CD4-positive, alpha-beta memory T cell (primary cell): Measurements from ENCODE around the gene YIF1B. TPM values are rescaled to one million over a fixed set of nuclear protein-coding genes. Genes with fewer than 3 reads are reported as not detected.

Experiments used
- CTCF ChIA-PET: fragments of 350-600 bp; sonication (Branson Sonifier 250); formaldehyde crosslinking; loops from one replicate; lab custom pipeline; 2021; ENCODE audit warnings: inconsistent platforms; ENCODE audit not compliant: partially characterized antibody; lab: Charles Lee
- POLR2A ChIA-PET: fragments of 350-600 bp; sonication (Branson Sonifier 250); formaldehyde crosslinking; loops from one replicate; lab custom pipeline; 2021; ENCODE audit not compliant: partially characterized antibody; lab: Charles Lee
- DNase-seq, 5 donors: peaks; one replicate each; pipeline versions ENCODE4 v3.0.0 to v3.0.0-alpha.2; 2020 to 2022; ENCODE audit warnings: mixed read lengths in 1 of 5
- H3K27ac ChIP-seq: one replicate; pipeline ENCODE4 v1.7.0; 2013; ENCODE audit warnings: low read depth, low read length
- H3K27me3 ChIP-seq: 2 replicates; pipeline ENCODE4 v1.7.0; 2013; ENCODE audit warnings: mild to moderate bottlenecking, low read length, moderate library complexity; ENCODE audit not compliant: insufficient read depth
- H3K36me3 ChIP-seq: 2 replicates; pipeline ENCODE4 v1.7.0; 2013; ENCODE audit warnings: mild to moderate bottlenecking, low read length, moderate library complexity; ENCODE audit not compliant: insufficient read depth
- H3K4me1 ChIP-seq: 2 replicates; pipeline ENCODE4 v1.7.0; 2013; ENCODE audit warnings: mild to moderate bottlenecking, low read length, moderate library complexity; ENCODE audit not compliant: insufficient read depth
- H3K4me3 ChIP-seq, 2 donors: one replicate each; pipeline ENCODE4 v1.7.0; 2013; ENCODE audit warnings: low read length in 2 of 2, mild to moderate bottlenecking in 1 of 2
- H3K9me3 ChIP-seq, 2 donors: one replicate each; pipeline ENCODE4 v1.7.0; 2013; ENCODE audit warnings: low read length in 2 of 2, control low read depth in 1 of 2; ENCODE audit not compliant: control insufficient read depth in 1 of 2
- H3K27ac Mint-ChIP-seq, 7 donors: one replicate each; pipeline ENCODE4 v1.8.0; 2020 to 2021; ENCODE audit warnings: mixed read lengths in 7 of 7, mild to moderate bottlenecking in 6 of 7, inconsistent platforms in 3 of 7, moderate library complexity in 3 of 7
- H3K27me3 Mint-ChIP-seq, 2 donors: one replicate each; pipeline ENCODE4 v1.8.0; 2020 to 2021; ENCODE audit warnings: mixed read lengths in 2 of 2
- H3K36me3 Mint-ChIP-seq, 2 donors: one replicate each; pipeline ENCODE4 v1.8.0; 2020 to 2021; ENCODE audit warnings: mixed read lengths in 2 of 2, inconsistent platforms in 1 of 2, mild to moderate bottlenecking in 1 of 2
- H3K4me1 Mint-ChIP-seq, 4 donors: one replicate each; pipeline ENCODE4 v1.8.0; 2020 to 2021; ENCODE audit warnings: mixed read lengths in 4 of 4, mild to moderate bottlenecking in 1 of 4
- H3K4me3 Mint-ChIP-seq, 8 donors: one replicate each; pipeline ENCODE4 v1.8.0; 2020 to 2021; ENCODE audit warnings: mixed read lengths in 8 of 8, mild to moderate bottlenecking in 7 of 8, moderate library complexity in 6 of 8, inconsistent platforms in 3 of 8
- H3K9me3 Mint-ChIP-seq, 8 donors: one replicate each; pipeline ENCODE4 v1.8.0; 2020 to 2021; ENCODE audit warnings: mixed read lengths in 8 of 8, mild to moderate bottlenecking in 5 of 8, inconsistent platforms in 3 of 8, moderate library complexity in 1 of 8
- intact Hi-C: fragments of 100-400 bp; cut with micrococcal nuclease; formaldehyde crosslinking; loops from one replicate; pipeline ENCODE4 v1.15.1; 2023
- polyA plus RNA-seq, 2 donors: library from polyadenylated mRNA; unstranded; fragments of 300-500 nt; fragmentation: Illumina TruSeq; gene quantifications; one replicate each; pipeline ENCODE4 v1.2.3, GENCODE V29; 2021
- total RNA-seq, 2 experiments: library from RNA; stranded (reverse); gene quantifications; one replicate each; pipeline ENCODE4 v1.2.3, GENCODE V29; 2021

YIF1B gene
- total and polyA plus RNA-seq, 4 experiments from 2014 or later: 35.8 to 57.4 (median 41.5) TPM

DNA sequence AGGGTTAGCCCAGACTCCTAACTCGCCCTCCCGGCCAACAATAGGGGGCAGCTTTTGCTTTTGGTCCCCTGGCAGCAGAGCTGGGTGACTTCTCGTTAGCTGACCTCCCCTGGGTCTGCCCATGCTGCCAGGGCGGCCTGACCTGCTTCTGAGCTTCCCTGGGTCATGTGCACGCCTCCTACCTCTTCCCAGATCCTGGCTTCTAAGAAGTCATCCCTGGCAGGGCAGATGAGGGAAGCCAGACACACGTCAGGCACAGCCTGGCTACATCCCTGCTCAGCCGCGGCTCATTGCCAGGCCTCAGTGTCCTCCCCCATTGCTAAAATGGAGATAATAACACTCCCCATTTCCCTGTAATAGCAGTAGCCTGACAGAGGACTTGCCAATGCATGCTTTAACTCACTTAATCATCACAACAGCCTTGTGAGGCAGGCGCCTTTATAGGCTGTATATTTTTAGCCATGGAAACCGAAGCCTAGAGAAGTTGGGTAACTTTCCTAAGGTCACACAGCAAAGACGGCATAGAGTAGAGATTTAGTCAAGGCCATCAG, 6.0 kb upstream of the YIF1B start:
- no peak overlapping the region for H3K4me3 ChIP-seq
- peak overlapping the region in 6 of 7 donors; percentile 41 to 84 (median 72) for H3K27ac Mint-ChIP-seq
- H3K9me3 Mint-ChIP-seq: no peaks in the 10 kb centered on the region
- H3K4me1 Mint-ChIP-seq: peaks cover 25 to 58% (median 38%) of the 10 kb centered on the region in 4 donors
- H3K27me3 Mint-ChIP-seq: no peaks in the 10 kb centered on the region
- intact Hi-C loops: no loop called here
- H3K9me3 ChIP-seq: no peaks in the 10 kb centered on the region
- peaks cover 4% of the 10 kb centered on the region for H3K36me3 ChIP-seq
- H3K27me3 ChIP-seq: no peaks in the 10 kb centered on the region
- CTCF ChIA-PET: interaction anchor here (1.5 kb wide), 1 partner anchor 77 kb away, joined by 6 read pairs; no protein-coding TSS in a partner anchor
- peak overlapping the region in 7 of 8 donors; percentile 12 to 85 (median 42) for H3K4me3 Mint-ChIP-seq
- peaks cover 36% of the 10 kb centered on the region for H3K4me1 ChIP-seq
- peaks cover 11 to 25% of the 10 kb centered on the region in 2 donors for H3K36me3 Mint-ChIP-seq
- POLR2A ChIA-PET: no interaction called here
- no peak overlapping the region for H3K27ac ChIP-seq
- no peak for DNase-seq

DNA sequence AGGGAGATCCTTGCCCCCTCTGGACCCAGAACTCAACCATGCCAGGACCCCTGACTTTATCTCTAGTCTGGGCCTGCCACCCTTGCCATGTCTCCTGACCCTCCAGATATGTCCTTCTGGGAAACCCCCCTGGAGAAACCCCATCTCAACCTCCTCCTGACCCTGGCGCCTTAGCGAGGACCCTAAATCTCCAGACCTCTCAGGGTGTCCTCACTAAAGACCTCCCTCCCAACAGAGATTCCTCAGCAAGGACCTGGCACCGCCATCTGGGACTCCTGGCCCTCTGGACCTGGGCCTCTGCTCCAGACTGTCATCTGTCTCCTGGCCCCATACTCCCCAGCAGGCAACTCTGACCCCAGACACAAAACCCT, 5.2 kb upstream of the YIF1B start:
- intact Hi-C loops: no loop called here
- Mint-ChIP-seq H3K27me3 (no peaks in the 10 kb centered on the region), H3K4me3 (peak overlapping the region; percentile 84 to 89 (median 86)), H3K27ac (peak overlapping the region; percentile 55 to 90 (median 84)), H3K36me3 (peaks cover 10 to 21% of the 10 kb centered on the region in 2 donors), H3K4me1 (peaks cover 30 to 66% (median 43%) of the 10 kb centered on the region in 4 donors), H3K9me3 (no peaks in the 10 kb centered on the region)
- ChIA-PET CTCF (interaction anchor here (0.9 to 1.5 kb wide), 2 partner anchors 76 to 77 kb away, joined by 3 to 6 read pairs; no protein-coding TSS in a partner anchor), POLR2A (interaction anchor here (1.0 kb wide), 1 partner anchor 56 kb away, joined by 3 read pairs; no protein-coding TSS in a partner anchor)
- DNase-seq: no peak
- no peaks in the 10 kb centered on the region for H3K36me3 ChIP-seq
- peaks cover 43% of the 10 kb centered on the region for H3K4me1 ChIP-seq
- no peak overlapping the region for H3K4me3 ChIP-seq
- peak overlapping the region; percentile 62 for H3K27ac ChIP-seq
- no peaks in the 10 kb centered on the region for H3K9me3 ChIP-seq
- H3K27me3 ChIP-seq: no peaks in the 10 kb centered on the region

DNA sequence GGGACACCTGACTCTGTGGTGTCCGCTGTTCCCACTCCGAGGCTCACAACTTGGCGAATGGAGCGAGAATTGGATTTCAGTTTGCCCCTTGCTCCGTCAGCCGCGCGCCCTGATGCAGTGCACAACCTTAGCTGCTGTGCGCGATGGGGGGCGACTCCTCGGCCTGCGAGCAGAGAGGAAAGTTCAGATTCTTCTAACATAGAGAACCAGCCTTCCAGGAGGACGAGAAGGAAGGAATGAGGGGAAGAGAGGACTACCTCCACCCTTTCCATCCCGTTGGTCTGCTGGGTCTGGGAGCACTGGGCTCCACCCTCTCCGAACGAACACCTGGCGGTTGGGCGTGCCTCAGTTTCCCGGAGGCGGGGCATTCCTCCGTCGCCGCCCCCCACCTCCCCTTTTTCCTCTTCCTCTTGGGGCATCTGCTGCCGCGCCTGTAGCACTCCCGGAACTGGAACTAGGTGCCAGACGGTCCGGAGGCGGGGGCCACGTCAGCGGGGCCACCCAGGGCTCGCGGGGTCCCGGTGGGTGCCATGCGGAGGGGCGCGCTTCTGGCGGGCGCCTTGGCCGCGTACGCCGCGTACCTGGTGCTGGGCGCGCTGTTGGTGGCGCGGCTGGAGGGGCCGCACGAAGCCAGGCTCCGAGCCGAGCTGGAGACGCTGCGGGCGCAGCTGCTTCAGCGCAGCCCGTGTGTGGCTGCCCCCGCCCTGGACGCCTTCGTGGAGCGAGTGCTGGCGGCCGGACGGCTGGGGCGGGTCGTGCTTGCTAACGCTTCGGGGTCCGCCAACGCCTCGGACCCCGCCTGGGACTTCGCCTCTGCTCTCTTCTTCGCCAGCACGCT, 3.9 kb upstream of the YIF1B start, which contains the start of gene KCNK6:
TSS of gene KCNK6 (plus strand) at position 425 of the 838 bp plus-strand sequence. CDS start at position 531, 106 bp downstream.
- peak within 1 kb of the TSS; percentile 85 to 89 (median 86) for H3K4me3 Mint-ChIP-seq
- Histone ChIP-seq H3K27ac (peak within 1 kb of the TSS; percentile 62), H3K36me3 (no peaks in the 10 kb centered on the region), H3K27me3 (no peaks in the 10 kb centered on the region), H3K9me3 (no peaks in the 10 kb centered on the region), H3K4me3 (peak within 1 kb of the TSS; percentile 2 to 64), H3K4me1 (peaks cover 50% of the 10 kb centered on the region)
- no peaks in the 10 kb centered on the region for H3K9me3 Mint-ChIP-seq
- peak within 1 kb of the TSS; percentile 74 to 88 (median 85) for H3K27ac Mint-ChIP-seq
- H3K27me3 Mint-ChIP-seq: no peaks in the 10 kb centered on the region
- intact Hi-C loops: loop anchor here (5.0 kb wide), 1 partner anchor 412 kb away; the partner anchor contains the start of genes SIPA1L3 and WDR87
- CTCF ChIA-PET: interaction anchor here (1.1 to 1.3 kb wide), 3 partner anchors 14 to 54 kb away, joined by 3 to 4 read pairs (median 3); partner anchors contain the start of genes CATSPERG and PSMD8
- POLR2A ChIA-PET: interaction anchor here (1.0 kb wide), 2 partner anchors 54 to 69 kb away, joined by 3 read pairs; no protein-coding TSS in a partner anchor
- peaks cover 4 to 12% of the 10 kb centered on the region in 2 donors for H3K36me3 Mint-ChIP-seq
- DNase-seq: peak in 4 of 5 donors; percentile 22 to 37 (median 30)
- peaks cover 34 to 76% (median 47%) of the 10 kb centered on the region in 4 donors for H3K4me1 Mint-ChIP-seq

DNA sequence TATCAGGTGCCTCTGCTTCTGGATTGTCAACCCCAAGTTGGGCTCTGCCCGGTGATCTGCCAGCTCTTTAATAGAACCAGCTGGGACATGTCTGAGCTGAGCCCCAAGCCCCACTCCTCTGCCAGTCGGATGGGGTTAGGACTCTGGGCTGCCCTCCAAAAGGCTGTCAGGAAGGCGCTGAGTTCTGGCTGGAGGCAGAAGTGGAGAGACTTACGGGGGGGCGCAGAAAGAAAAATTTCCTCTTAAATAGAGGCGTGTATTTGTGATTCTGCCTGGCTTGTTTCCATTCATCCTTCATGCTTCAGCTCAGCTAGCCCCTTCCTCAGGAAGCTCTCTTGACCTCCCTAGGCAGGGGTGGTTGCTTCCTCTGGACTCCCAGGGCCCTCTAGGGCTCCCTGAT, 2.9 kb upstream of the YIF1B start:
- H3K27ac Mint-ChIP-seq: peak overlapping the region; percentile 47 to 87 (median 68)
- peaks cover 35 to 79% (median 49%) of the 10 kb centered on the region in 4 donors for H3K4me1 Mint-ChIP-seq
- H3K4me1 ChIP-seq: peaks cover 50% of the 10 kb centered on the region
- peak overlapping the region; percentile 55 to 89 (median 85) for H3K4me3 Mint-ChIP-seq
- no peaks in the 10 kb centered on the region for H3K9me3 ChIP-seq
- intact Hi-C loops: loop anchor here (5.0 kb wide), 1 partner anchor 411 kb away; the partner anchor contains the start of genes SIPA1L3 and WDR87
- no peak overlapping the region for H3K27ac ChIP-seq
- H3K9me3 Mint-ChIP-seq: no peaks in the 10 kb centered on the region
- no peak overlapping the region for H3K4me3 ChIP-seq
- no peak for DNase-seq
- H3K27me3 ChIP-seq: no peaks in the 10 kb centered on the region
- ChIA-PET POLR2A (interaction anchor here (0.8 to 1.0 kb wide), 3 partner anchors 8 to 270 kb away, joined by 3 read pairs; no protein-coding TSS in a partner anchor), CTCF (interaction anchor here (0.8 to 1.3 kb wide), 4 partner anchors 15 to 55 kb away, joined by 3 to 4 read pairs (median 4); partner anchors contain the start of genes CATSPERG and PSMD8)
- H3K36me3 Mint-ChIP-seq: peaks cover 4 to 6% of the 10 kb centered on the region in 2 donors
- H3K36me3 ChIP-seq: no peaks in the 10 kb centered on the region
- no peaks in the 10 kb centered on the region for H3K27me3 Mint-ChIP-seq

DNA sequence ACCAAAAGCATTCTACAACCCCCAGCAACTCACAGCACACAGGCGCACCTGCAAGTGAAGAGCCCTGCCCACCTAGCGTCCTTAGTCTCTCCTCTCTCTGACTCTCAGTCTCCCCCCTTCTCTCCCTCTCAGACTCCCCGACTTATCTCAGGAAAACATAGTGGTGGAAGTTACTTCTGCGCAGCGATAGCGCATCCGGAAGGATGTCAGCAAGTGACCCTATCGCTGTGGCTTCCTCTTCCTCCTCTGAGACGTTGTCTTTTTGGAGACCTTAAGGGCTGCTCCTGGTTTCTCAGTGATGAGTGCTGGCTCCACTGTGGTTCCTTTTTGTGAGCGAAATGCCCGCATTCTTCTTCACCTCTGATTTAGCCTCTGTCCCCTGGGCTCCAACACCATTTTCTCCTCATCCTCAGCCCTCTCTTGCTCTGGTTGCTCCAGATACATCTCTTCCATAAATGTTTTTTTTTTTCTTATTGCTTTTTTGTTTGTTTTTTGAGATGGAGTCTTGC, 1.4 kb upstream of the YIF1B start:
- intact Hi-C loops: loop anchor here (5.0 kb wide), 1 partner anchor 410 kb away; the partner anchor contains the start of genes SIPA1L3 and WDR87
- H3K9me3 Mint-ChIP-seq: no peaks in the 10 kb centered on the region
- H3K4me3 ChIP-seq: peak overlapping the region; percentile 70 to 75
- CTCF ChIA-PET: no interaction called here
- no peaks in the 10 kb centered on the region for H3K9me3 ChIP-seq
- H3K27me3 Mint-ChIP-seq: no peaks in the 10 kb centered on the region
- peak overlapping the region; percentile 91 for H3K27ac ChIP-seq
- H3K36me3 ChIP-seq: no peaks in the 10 kb centered on the region
- H3K4me1 Mint-ChIP-seq: peaks cover 35 to 77% (median 54%) of the 10 kb centered on the region in 4 donors
- no peaks in the 10 kb centered on the region for H3K27me3 ChIP-seq
- POLR2A ChIA-PET: no interaction called here
- H3K4me1 ChIP-seq: peaks cover 50% of the 10 kb centered on the region
- peak overlapping the region; percentile 80 to 98 (median 94) for H3K4me3 Mint-ChIP-seq
- H3K36me3 Mint-ChIP-seq: peaks cover 0 to 4% of the 10 kb centered on the region in 2 donors
- H3K27ac Mint-ChIP-seq: peak overlapping the region; percentile 89 to 99 (median 96)
- DNase-seq: peak; percentile 21 to 51 (median 36)

DNA sequence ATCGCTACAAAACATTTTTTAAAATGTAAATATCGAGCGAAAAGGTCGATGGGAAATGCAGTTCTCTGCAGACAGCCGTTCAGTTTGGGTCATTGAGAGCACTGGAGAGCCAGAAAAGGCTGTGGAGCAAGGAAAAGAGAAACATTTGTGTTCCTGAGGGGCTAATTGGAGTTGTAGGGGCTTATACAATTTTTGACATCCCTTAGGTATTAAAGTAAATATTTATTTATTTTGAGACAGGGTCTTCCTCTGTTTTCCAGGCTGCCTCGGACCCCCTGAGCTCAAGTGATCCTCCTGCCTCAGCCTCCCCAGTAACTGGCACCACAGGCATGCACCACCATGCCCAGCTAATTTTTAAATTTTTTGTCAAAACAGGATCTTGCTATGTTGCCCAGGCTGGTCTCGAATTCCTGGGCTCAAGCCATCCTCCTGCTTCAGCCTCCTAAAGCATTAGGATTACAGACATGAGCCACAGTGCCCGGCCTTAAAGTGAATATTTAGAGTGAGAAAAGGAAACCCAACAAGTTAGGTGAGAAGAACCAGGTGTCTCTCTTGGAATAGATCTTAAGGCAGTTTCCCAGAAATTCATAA, 825 bp upstream of the YIF1B start:
- Mint-ChIP-seq H3K9me3 (no peaks in the 10 kb centered on the region), H3K4me3 (peak overlapping the region; percentile 80 to 98 (median 94)), H3K27me3 (no peaks in the 10 kb centered on the region), H3K27ac (peak overlapping the region; percentile 89 to 99 (median 96)), H3K36me3 (peaks cover 0 to 4% of the 10 kb centered on the region in 2 donors), H3K4me1 (peaks cover 30 to 72% (median 50%) of the 10 kb centered on the region in 4 donors)
- H3K4me1 ChIP-seq: peaks cover 47% of the 10 kb centered on the region
- POLR2A ChIA-PET: no interaction called here
- H3K27me3 ChIP-seq: no peaks in the 10 kb centered on the region
- H3K9me3 ChIP-seq: no peaks in the 10 kb centered on the region
- CTCF ChIA-PET: no interaction called here
- DNase-seq: no peak
- peak overlapping the region; percentile 91 for H3K27ac ChIP-seq
- peak overlapping the region; percentile 75 to 81 for H3K4me3 ChIP-seq
- no peaks in the 10 kb centered on the region for H3K36me3 ChIP-seq
- intact Hi-C loops: loop anchor here (1.0 to 5.0 kb wide), 3 partner anchors 19 to 409 kb away; partner anchors contain the start of genes CATSPERG, SIPA1L3, SPINT2 and WDR87
